ENCODE measurements around the gene ZNF614.
"Not testable (repeated sequence)": the region's sequence is repeated elsewhere in the genome, so short reads cannot be mapped to it uniquely, and the experiment has no call there.

Gene ZNF614

DNA sequence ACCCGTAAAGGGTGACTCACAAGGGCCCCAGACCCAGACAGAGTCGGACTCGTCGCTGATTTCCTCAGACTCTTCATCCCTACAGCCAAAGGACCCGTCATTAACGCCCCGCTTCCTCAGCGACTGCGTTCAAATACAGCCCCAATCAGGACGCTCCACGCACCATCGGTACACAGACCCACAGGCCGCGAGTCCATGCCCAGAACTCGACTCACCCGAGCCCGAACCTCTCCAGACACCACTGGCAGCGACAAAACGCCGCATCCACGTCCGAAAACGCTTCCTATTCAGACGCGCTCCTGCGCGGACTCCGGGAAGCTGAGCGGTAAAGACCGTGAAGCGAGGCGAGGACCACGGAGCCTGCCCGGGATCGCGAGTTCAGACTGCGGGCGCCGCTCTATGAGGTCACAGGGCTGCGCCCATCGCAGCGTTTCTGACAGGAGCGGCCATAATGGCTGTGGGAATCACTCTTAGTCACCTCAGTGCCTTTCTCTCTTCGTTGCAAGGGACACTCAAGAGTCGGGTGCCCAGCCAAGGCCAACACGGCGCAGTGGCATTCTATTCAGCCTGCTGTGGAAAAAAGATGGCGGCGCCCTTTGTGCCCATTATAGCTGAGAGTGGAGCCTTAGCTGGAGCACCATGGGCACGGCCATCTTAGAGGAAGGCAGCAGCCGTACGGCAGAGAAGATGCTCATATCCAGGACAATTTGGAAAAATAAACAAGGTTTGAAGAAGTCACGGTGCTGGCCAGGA, at the start of gene ZNF614:
Gene ZNF614, minus strand, starts transcription at position 353 of the 753 bp plus-strand sequence. CDS start 2,634 bp downstream, outside the sequence.
- FAIRE-seq (peak; percentile 88), DNase-seq (ENCODE audit: insufficient read length, low spot score) (peak; percentile 91)
- peak; percentile 78 for TF ChIP-seq POLR2A (IDR thresholded peaks at IDR 0.05; ENCODE audit: low read depth, low read length)

DNA sequence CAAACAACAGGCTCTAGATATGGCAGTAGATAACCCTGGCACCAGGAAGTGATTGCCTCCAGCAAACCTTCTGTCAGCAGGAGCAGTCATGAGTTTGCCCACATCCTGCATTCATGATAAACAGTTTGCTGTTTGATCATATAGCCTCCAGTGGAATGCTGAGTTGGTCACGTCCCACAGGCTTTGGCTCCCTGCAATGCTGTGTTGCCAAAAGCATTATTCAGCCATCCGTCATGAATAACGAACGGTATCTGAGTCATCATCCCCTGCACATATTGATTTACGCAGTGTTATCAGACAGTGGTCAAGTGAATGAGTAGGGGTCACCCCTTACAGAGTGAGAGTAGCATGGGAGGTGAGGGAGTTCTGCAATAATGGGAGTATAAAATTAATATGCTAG, 42.3 kb upstream of the ZNF614 start:
- FAIRE-seq (peak; percentile 79), DNase-seq (ENCODE audit: insufficient read length, low spot score) (no peak)
- TF ChIP-seq POLR2A (IDR thresholded peaks at IDR 0.05; ENCODE audit: low read depth, low read length), result no peak

DNA sequence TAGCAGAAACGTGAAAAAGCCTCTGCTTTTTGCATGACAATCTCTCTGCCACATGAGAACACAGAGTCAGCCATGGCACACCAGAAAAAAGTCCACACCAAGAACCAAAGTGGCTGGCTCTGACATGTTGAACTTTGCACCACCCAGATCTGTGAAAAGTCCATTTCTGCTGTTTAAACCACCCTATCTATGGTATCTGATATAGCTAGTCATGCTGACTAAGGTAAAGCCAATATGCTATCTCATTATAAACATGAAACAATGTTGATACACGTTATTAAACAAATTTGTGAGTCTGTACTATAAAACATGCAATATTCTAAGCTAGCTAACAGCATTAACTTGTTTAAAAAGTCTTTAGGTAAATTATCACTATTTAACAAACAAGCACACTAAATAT, 41.5 kb upstream of the ZNF614 start:
- DNase-seq (ENCODE audit: insufficient read length, low spot score) (no peak), FAIRE-seq (no peak)
- TF ChIP-seq POLR2A (IDR thresholded peaks at IDR 0.05; ENCODE audit: low read depth, low read length), result no peak

DNA sequence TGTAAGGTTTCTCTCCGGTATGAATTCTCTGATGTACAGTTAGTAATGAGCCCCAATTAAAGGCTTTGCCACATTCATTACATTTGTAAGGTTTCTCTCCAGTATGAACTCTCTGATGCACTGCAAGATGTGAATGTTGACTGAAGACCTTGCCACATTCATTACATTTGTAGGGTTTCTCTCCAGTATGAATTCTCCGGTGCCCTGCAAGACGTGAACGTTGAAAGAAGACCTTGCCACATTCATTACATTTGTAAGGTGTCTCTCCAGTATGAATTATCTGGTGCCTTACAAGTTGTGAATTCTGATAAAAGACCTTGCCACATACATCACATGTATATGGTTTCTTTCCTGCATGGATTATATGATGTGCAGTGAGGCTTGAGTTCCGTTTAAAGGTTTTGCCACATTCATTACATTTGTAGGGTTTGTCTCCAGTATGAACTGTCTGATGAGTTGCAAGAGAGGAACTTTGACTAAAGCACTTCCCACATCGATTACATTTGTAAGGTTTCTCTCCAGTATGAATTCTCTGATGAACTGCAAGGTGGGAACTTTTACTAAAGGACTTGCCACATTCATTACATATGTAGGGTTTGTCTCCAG, 38.2 kb upstream of the ZNF614 start:
- FAIRE-seq (no peak), DNase-seq (ENCODE audit: insufficient read length, low spot score) (no peak)
- TF ChIP-seq POLR2A (IDR thresholded peaks at IDR 0.05; ENCODE audit: low read depth, low read length), result no peak

DNA sequence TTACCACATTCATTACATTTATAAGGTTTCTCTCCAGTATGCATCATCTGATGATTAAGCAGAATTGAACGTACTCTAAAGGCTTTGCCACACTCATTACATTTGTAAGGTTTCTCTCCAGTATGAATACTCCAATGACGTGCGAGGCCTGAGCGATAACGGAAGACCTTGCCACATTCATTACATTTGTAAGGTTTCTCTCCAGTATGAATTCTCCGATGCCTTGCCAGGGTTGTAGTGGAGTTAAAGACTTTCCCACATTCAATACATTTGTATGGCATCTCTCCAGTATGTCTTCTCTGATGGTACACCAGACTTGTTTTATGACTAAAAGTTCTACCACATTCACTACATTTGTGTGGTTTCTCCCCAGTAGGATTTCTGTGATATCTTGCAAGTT, 37.2 kb upstream of the ZNF614 start:
- FAIRE-seq (no peak), DNase-seq (ENCODE audit: insufficient read length, low spot score) (no peak)
- TF ChIP-seq POLR2A (IDR thresholded peaks at IDR 0.05; ENCODE audit: low read depth, low read length), result no peak

DNA sequence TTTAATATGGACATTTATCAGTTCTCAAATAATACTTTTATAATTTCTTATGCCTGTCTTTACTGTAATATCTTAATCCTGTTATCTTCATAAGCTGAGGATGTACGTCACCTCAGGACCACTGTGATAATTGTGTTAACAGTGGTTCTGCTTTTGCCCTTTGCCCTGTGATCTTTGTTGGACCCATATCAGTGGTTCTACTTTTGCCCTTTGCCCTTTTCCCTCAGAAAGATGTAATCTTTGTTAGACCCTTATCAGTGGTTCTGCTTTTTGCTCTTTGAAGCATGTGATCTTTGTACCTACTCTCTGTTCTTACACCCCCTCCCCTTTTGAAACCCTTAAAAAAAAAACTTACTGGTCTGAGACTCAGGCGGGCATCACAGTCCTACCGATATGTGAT, 28.3 kb upstream of the ZNF614 start:
- FAIRE-seq; DNase-seq (ENCODE audit: insufficient read length, low spot score): not testable (repeated sequence)

DNA sequence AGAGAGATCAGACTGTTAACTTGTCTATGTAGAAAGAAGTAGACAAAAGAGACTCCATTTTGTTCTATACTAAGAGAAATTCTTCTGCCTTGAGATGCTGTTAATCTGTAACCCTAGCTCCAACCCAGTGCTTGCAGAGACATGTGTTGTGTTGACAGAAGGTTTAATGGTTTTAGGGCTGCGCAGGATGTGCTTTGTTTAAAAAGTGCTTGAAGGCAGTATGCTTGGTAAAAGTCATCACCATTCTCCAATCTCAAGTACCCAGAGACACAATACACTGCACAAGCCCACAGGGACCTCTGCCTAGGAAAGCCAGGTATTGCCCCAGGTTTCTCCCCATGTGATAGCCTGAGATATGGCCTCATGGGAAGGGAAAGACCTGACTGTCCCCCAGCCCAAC, 23.6 kb upstream of the ZNF614 start:
- not testable (repeated sequence) for FAIRE-seq; DNase-seq (ENCODE audit: insufficient read length, low spot score)

DNA sequence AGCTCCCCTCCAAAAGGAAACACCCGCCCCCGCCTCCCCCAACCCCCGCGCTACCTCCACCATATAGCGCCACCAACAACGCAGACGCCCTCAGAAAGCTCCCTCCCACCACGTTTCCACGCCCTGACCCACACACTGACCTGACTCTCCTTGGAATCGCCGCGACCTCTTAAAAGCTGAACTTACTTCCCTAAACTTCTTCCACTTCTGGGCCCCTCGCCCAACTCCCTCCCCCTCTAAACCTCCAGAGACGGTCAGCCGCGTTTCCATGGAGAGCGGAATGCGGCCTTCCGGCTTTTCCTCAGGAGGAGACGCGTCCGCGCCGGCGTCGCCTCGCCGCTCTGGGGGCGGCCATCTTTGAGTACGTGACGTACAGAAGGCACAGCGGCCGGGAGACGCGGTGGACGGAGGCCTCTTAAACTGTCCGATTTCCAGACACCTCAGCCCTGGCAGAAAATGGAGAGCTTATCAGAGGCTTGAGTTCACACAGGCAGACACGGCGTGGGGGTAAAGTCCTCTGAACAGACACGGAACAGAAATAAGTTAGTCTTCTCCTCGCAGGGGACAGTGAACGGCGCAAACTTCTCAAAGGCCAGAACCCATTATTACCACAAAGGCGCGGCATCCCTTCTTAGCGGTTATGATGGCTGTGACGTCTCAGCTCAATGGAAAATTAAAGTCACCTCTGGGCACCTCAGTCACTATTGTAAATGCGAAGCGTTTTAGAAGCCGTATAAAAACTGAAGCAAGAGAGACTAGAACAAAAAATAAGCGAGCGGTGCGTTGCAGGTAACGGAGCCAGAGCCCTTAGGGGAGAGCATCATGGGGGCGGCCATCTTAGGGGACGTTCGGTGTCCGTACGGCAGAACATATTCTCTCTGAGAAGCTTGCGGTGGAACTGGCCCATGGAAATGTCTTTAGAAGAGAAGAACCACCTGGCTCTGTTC, 20.6 kb upstream of the ZNF614 start, which contains the start of gene ZNF432:
Gene ZNF432, minus strand, starts transcription at position 284 of the 947 bp plus-strand sequence. CDS start 1,970 bp downstream, outside the sequence.
- peak; percentile 5; the same call in 1 of the 2 replicates for TF ChIP-seq POLR2A (IDR thresholded peaks at IDR 0.05; ENCODE audit: low read depth, low read length)
- DNase-seq (ENCODE audit: insufficient read length, low spot score) (peak; percentile 83), FAIRE-seq (peak; percentile 73)

DNA sequence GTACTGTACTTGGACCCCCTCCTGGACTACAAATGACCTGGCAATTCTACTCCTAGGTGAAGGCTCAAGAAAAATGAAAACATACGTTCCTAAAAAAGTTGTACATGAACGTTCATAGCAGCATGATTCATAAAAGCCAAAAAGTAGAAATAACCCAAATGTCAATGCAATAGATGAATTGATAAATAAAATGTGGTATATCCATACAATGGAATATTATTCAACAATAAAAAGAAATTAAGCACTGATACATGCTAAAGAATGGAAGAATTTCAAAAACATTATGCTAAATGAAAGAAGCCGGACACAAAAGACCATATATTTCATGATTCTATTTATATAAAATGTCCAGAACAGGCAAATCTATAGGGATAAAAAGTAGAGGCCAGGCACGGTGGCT, 11.0 kb upstream of the ZNF614 start:
- TF ChIP-seq POLR2A (IDR thresholded peaks at IDR 0.05; ENCODE audit: low read depth, low read length), result no peak
- FAIRE-seq (no peak), DNase-seq (ENCODE audit: insufficient read length, low spot score) (no peak)

DNA sequence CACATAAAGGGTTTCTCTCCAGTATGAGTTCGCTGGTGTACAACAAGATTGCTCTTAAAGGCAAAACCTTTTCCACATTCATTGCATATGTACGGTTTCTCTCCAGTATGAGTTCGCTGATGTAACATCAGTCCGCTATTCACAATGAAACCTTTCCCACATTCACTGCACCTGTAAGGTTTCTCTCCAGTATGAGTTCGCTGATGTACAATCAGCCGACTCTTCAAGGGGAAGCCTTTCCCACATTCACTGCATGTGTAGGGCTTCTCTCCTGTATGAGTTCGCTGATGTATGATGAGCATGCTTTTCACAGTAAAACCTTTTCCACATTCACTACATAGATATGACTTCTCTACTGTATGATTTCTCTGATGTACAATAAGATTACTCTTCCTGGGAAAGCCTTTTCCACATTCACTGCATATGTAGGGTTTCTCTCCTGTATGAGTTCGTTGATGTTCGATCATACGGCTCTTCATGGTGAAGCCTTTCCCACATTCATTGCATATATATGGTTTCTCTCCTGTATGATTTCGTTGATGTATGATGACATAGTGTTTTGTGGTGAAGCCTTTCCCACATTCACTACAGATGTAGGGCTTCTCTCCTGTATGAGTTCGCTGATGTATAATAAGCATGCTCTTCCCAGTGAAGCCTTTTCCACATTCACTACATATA, 6.0 kb upstream of the ZNF614 start:
- no peak for TF ChIP-seq POLR2A (IDR thresholded peaks at IDR 0.05; ENCODE audit: low read depth, low read length)
- DNase-seq (ENCODE audit: insufficient read length, low spot score) (no peak), FAIRE-seq (no peak)

DNA sequence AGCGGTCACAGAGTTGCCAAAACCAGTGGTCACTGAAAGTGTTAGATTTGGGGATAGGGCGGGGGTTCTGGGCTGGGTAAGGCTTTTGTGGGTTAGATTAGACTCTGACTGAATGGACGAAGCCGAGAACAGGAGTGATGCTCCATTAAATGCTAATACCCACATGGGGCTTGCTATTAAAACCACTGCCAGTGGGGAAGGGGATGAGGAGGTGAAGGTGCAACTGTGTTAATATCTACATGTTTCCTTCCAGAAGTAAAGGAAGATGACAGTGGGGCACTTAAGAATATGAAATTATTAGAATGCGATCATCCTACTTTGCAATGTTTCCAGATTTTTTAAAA, 573 bp upstream of the ZNF614 start:
- no peak for TF ChIP-seq POLR2A (IDR thresholded peaks at IDR 0.05; ENCODE audit: low read depth, low read length)
- DNase-seq (ENCODE audit: insufficient read length, low spot score), result no peak
- FAIRE-seq, result no peak

DNA sequence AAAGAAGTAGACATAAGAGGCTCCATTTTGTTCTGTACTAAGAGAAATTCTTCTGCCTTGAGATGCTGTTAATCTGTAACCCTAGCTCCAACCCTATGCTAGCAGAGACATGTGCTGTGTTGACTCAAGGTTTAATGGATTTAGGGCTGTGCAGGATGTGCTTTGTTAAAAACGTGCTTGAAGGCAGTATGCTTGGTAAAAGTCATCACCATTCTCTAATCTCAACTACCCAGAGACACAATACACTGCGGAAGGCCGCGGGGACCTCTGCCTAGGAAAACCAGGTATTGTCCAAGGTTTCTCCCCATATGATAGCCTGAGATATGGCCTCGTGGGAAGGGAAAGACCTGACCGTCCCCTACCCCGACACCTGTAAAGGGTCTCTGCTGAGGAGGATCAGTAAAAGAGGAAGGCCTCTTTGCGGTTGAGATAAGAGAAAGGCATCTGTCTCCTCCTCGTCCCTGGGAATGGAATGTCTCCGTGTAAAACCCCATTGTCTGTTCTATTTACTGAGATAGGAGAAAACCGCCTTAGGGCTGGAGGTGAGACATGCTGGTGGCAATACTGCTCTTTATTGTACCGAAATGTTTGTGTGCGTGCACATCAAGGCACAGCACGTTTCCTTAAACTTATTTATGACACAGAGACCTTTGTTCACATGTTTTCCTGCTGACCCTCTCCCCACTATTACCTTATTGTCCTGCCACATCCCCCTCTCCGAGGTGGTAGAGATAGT, 1.8 kb downstream of the ZNF614 start:
- not testable (repeated sequence) for FAIRE-seq

DNA sequence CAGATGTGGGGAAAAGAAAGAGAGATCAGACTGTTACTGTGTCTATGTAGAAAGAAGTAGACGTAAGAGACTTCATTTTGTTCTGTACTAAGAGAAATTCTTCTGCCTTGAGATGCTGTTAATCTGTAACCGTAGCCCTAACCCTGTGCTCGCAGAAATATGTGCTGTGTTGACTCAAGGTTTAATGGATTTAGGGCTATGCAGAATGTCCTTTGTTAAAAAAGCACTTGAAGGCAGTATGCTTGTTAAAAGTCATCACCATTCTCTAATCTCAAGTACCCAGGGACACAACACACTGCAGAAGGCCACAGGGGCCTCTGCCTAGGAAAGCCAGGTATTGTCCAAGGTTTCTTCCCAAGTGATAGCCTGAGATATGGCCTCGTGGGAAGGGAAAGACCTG, 3.7 kb downstream of the ZNF614 start:
- not testable (repeated sequence) for FAIRE-seq; DNase-seq (ENCODE audit: insufficient read length, low spot score)

More for the DNA sequence above, 1.8 kb downstream of the ZNF614 start:
- not testable (repeated sequence) for DNase-seq (ENCODE audit: insufficient read length, low spot score)

Data from H54 (cell line).